Thyroid gland (tissue), 4 donors: ENCODE results near the gene ZNF524.

Experiments
- POLR2A ChIP-seq, 2 donors: fragments of 450-650 bp; IDR thresholded peaks; one replicate each; pipeline ENCODE4 v1.6.1; 2017; ENCODE audit warnings: antibody characterized with exemption in 2 of 2, mild to moderate bottlenecking in 2 of 2, moderate library complexity in 1 of 2
- TF ChIP-seq, protein P1 (sequence below), 6 experiments: fragments of 200-600 bp in 3 of 6; fragments of 450-650 bp in 3 of 6; sonication (generic) in 3 of 6; IDR thresholded peaks; one replicate each; pipeline ENCODE4 v1.5.1; 2016 to 2019; ENCODE audit warnings: antibody characterized with exemption in 6 of 6, mild to moderate bottlenecking in 2 of 6, inconsistent platforms in 1 of 6, moderate library complexity in 1 of 6

DNA sequence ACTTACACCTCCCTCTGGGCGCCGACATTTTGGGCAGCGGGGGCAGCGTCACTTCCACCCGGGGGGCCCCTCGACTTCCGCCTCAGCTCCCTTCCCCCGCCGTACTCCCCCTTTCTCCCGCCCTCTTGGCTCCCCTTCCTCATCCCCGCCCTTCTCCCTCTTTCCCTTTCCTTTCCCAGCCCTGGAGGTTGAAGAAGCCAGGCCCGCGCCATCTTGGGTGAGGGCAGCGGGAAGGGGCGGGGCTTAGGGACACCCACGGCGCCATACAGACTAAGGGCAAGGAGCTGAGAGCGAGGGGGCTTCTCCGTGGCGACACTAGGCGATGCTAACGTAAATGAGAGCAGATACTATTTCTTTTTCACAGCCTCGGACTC is 633 bp upstream of the ZNF524 start, which contains the start of gene FIZ1:
- no peak for TF ChIP-seq POLR2A (IDR thresholded peaks at IDR 0.05)
- TF ChIP-seq, protein P1, sequence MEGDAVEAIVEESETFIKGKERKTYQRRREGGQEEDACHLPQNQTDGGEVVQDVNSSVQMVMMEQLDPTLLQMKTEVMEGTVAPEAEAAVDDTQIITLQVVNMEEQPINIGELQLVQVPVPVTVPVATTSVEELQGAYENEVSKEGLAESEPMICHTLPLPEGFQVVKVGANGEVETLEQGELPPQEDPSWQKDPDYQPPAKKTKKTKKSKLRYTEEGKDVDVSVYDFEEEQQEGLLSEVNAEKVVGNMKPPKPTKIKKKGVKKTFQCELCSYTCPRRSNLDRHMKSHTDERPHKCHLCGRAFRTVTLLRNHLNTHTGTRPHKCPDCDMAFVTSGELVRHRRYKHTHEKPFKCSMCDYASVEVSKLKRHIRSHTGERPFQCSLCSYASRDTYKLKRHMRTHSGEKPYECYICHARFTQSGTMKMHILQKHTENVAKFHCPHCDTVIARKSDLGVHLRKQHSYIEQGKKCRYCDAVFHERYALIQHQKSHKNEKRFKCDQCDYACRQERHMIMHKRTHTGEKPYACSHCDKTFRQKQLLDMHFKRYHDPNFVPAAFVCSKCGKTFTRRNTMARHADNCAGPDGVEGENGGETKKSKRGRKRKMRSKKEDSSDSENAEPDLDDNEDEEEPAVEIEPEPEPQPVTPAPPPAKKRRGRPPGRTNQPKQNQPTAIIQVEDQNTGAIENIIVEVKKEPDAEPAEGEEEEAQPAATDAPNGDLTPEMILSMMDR (IDR thresholded peaks at IDR 0.05) = no peak
